Right atrium auricular region (tissue), 2 donors: Measurements from ENCODE around the gene TLE3. TPM values are rescaled to one million over a fixed set of nuclear protein-coding genes. Genes with fewer than 3 reads are reported as not detected.

Experiments used
- DNase-seq: peaks from one replicate; pipeline ENCODE4 v3.0.0-alpha.2; 2019; ENCODE audit warnings: low spot score
- H3K27ac ChIP-seq, 2 donors: fragments of 200-600 bp; sonication (generic); 1 replicate in 1 of 2; 2 replicates in 1 of 2; pipeline ENCODE4 v1.5.1; 2016 to 2019
- H3K27me3 ChIP-seq, 2 donors: fragments of 200-600 bp; sonication (generic); one replicate each; pipeline versions ENCODE4 v1.5.1 to v1.6.0; 2017 to 2019
- H3K36me3 ChIP-seq: fragments of 200-600 bp; sonication (generic); one replicate; pipeline ENCODE4 v1.5.1; 2016
- H3K4me1 ChIP-seq, 2 donors: fragments of 200-600 bp; sonication (generic); one replicate each; pipeline versions ENCODE4 v1.5.1 to v1.6.0; 2017 to 2019
- H3K4me3 ChIP-seq, 2 donors: fragments of 200-600 bp; sonication (generic); 1 replicate in 1 of 2; 2 replicates in 1 of 2; pipeline ENCODE4 v1.5.1; 2017 to 2019; ENCODE audit warnings: mild to moderate bottlenecking in 1 of 2, moderate library complexity in 1 of 2
- H3K9me3 ChIP-seq, 2 donors: fragments of 200-600 bp; sonication (generic); one replicate each; pipeline ENCODE4 v1.5.1; 2019
- total RNA-seq, 2 donors: library from RNA; depleted of rRNA; stranded (reverse); fragments of >200 nt; gene quantifications; one replicate each; pipeline ENCODE4 v1.1.0, GENCODE V29; 2016
- TF ChIP-seq, protein P1 (sequence below), 2 donors: fragments of 200-600 bp; sonication (generic); IDR thresholded peaks; one replicate each; pipeline ENCODE4 v1.5.1; 2019; ENCODE audit warnings: antibody characterized with exemption in 2 of 2

Gene TLE3
- total RNA-seq, 2 donors from 2014 or later, result 23.3 to 61.7 TPM

- DNase-seq, result no peak
- Histone ChIP-seq H3K36me3 (peaks cover 61% of the 10 kb centered on the region), H3K27me3 (no peaks in the 10 kb centered on the region), H3K4me3 (no peak overlapping the region), H3K4me1 (peaks cover 0 to 41% of the 10 kb centered on the region in 2 donors), H3K27ac (no peak overlapping the region), H3K9me3 (no peaks in the 10 kb centered on the region)
- TF ChIP-seq, protein P1, sequence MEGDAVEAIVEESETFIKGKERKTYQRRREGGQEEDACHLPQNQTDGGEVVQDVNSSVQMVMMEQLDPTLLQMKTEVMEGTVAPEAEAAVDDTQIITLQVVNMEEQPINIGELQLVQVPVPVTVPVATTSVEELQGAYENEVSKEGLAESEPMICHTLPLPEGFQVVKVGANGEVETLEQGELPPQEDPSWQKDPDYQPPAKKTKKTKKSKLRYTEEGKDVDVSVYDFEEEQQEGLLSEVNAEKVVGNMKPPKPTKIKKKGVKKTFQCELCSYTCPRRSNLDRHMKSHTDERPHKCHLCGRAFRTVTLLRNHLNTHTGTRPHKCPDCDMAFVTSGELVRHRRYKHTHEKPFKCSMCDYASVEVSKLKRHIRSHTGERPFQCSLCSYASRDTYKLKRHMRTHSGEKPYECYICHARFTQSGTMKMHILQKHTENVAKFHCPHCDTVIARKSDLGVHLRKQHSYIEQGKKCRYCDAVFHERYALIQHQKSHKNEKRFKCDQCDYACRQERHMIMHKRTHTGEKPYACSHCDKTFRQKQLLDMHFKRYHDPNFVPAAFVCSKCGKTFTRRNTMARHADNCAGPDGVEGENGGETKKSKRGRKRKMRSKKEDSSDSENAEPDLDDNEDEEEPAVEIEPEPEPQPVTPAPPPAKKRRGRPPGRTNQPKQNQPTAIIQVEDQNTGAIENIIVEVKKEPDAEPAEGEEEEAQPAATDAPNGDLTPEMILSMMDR (IDR thresholded peaks at IDR 0.05), result no peak
Observed at GRCh38 chr15:70078578-70079417, 18.9 kb downstream of the TLE3 start.

GRCh38 chr15:70077188-70078147, 20.2 kb downstream of the TLE3 start:
- Histone ChIP-seq H3K4me1 (peaks cover 0 to 41% of the 10 kb centered on the region in 2 donors), H3K27ac (no peak overlapping the region), H3K27me3 (no peaks in the 10 kb centered on the region), H3K9me3 (no peaks in the 10 kb centered on the region), H3K4me3 (no peak overlapping the region), H3K36me3 (peaks cover 66% of the 10 kb centered on the region)
- DNase-seq, result no peak
- TF ChIP-seq, protein P1 (IDR thresholded peaks at IDR 0.05), result no peak

- no peak for DNase-seq
- Histone ChIP-seq H3K4me1 (peaks cover 0 to 49% of the 10 kb centered on the region in 2 donors), H3K36me3 (peaks cover 64% of the 10 kb centered on the region), H3K4me3 (no peak overlapping the region), H3K27me3 (no peaks in the 10 kb centered on the region), H3K9me3 (no peaks in the 10 kb centered on the region), H3K27ac (no peak overlapping the region)
- TF ChIP-seq, protein P1 (IDR thresholded peaks at IDR 0.05), result no peak
Observed at GRCh38 chr15:70074380-70074779, 23.3 kb downstream of the TLE3 start.

DNA sequence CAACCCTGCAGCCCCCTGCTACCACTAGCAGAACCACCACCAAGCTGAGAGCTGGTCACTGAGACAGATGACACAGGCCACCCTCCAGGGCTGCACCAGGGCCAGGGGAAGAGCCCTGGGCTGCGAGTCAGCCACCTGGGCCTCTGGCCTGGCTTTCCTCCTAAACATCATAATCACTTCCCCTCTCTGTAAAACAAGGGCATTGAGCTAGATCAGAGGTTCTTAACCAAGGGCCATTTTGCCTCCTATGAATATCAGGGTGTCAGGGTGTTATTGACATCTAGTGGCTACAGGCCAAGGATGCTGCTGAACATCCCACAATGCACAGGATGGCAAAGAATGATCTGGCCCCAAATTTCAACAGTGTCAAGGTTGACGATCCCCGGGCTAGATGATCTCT, 25.2 kb downstream of the TLE3 start:
- TF ChIP-seq, protein P1 (IDR thresholded peaks at IDR 0.05), result no peak
- Histone ChIP-seq H3K27me3 (no peaks in the 10 kb centered on the region), H3K4me1 (peaks cover 0 to 32% of the 10 kb centered on the region in 2 donors), H3K9me3 (no peaks in the 10 kb centered on the region), H3K36me3 (peaks cover 72% of the 10 kb centered on the region), H3K27ac (no peak overlapping the region), H3K4me3 (no peak overlapping the region)
- DNase-seq, result no peak

- DNase-seq, result no peak
- TF ChIP-seq, protein P1 (IDR thresholded peaks at IDR 0.05), result no peak
- Histone ChIP-seq H3K4me1 (peaks cover 0 to 29% of the 10 kb centered on the region in 2 donors), H3K27me3 (no peaks in the 10 kb centered on the region), H3K36me3 (peaks cover 73% of the 10 kb centered on the region), H3K27ac (no peak overlapping the region), H3K4me3 (no peak overlapping the region), H3K9me3 (no peaks in the 10 kb centered on the region)
Observed at GRCh38 chr15:70071799-70072198, 25.9 kb downstream of the TLE3 start.
